HG03575 (cell line): ENCODE results near the gene LMO1.

Experiments used
- ATAC-seq: cut with Tn5 transposase; IDR thresholded peaks from one replicate; pipeline ENCODE4 v1.9.1; 2021; ENCODE audit not compliant: unreplicated experiment, insufficient number of reproducible peaks, low FRiP score; ENCODE audit errors: extremely low read depth

LMO1 gene

GRCh38 chr11:8192896-8193209 lies 70.8 kb downstream of the LMO1 start:
- ATAC-seq: no peak

GRCh38 chr11:8192016-8192895 lies 71.4 kb downstream of the LMO1 start:
- no peak for ATAC-seq

DNA sequence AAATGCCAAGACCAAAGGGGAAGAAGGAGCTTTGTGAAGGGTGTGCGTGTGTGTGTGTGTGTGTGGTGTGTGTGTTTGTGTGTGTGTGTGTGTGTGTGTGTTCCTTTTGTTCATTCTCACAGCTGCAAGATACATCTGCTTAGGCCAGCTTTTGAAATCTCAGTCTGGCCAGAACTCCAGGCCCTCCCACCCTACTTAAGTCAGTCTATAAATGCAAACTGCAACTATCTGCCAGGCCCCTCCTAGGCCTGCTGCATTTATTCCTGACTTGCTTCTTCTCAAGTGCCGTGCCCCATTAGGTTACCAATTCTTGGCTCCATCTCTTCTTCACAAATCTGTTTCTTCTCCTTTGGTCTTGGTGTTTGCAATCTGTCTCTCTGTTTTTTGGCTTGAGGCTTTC lies 73.2 kb downstream of the LMO1 start:
- no peak for ATAC-seq

- ATAC-seq: no peak
These were observed 77.2 kb downstream of the LMO1 start for GRCh38 chr11:8186429-8186828.

GRCh38 chr11:8183111-8183510 lies 80.6 kb downstream of the LMO1 start:
- ATAC-seq: no peak

GRCh38 chr11:8180469-8180868 lies 83.2 kb downstream of the LMO1 start:
- no peak for ATAC-seq

GRCh38 chr11:8178297-8178696 lies 85.4 kb downstream of the LMO1 start:
- no peak for ATAC-seq

GRCh38 chr11:8177136-8177535 lies 86.5 kb downstream of the LMO1 start:
- no peak for ATAC-seq
